GM12878 (cell line): ENCODE data around the gene DES. TPM values are rescaled to one million over a fixed set of nuclear protein-coding genes. Genes with fewer than 3 reads are reported as not detected.

Source experiments
- ATAC-seq: fragments of 200-7000 bp; cut with Tn5 transposase; 3 replicates; pipeline ENCODE4 v1.9.1; 2020; ENCODE audit warnings: mild to moderate bottlenecking, moderate library complexity
- BruUV-seq: library from RNA; stranded (reverse); fragments of 400-500 nt; replicated peaks from 2 replicates; lab custom pipeline; 2021; lab: Mats Ljungman, UMichigan
- CTCF ChIA-PET: fragments of 300-600 bp; sonication (Branson Sonifier 250); formaldehyde crosslinking; extraction: SDS; loops from one replicate; lab custom pipeline; 2021; ENCODE audit warnings: inconsistent platforms; lab: Yijun Ruan, JAX
- POLR2A ChIA-PET: fragments of 350-600 bp; formaldehyde crosslinking; extraction: SDS; loops from one replicate; lab custom pipeline; 2021; ENCODE audit warnings: inconsistent platforms; lab: Charles Lee
- RAD21 ChIA-PET: fragments of 300-600 bp; sonication (Branson Sonifier 250); formaldehyde crosslinking; loops from one replicate; lab custom pipeline; 2023; ENCODE audit warnings: antibody characterized with exemption; ENCODE audit not compliant: unreplicated experiment; lab: Charles Lee
- SMC1A ChIA-PET: fragments of 300-600 bp; sonication (Branson Sonifier 250); formaldehyde crosslinking; loops from one replicate; lab custom pipeline; 2023; ENCODE audit not compliant: unreplicated experiment, uncharacterized antibody; lab: Charles Lee
- DNase-seq: peaks from one replicate; pipeline ENCODE4 v3.0.0-alpha.2; 2011; ENCODE audit warnings: low read depth, low spot score
- FAIRE-seq: peaks from 3 replicates; lab custom pipeline; 2011; peaks lifted over from hg19 to GRCh38; lab: Jason Lieb, UNC
- H2AFZ ChIP-seq: 2 replicates; pipeline ENCODE4 v1.6.0; 2011; ENCODE audit warnings: low read depth, low read length, control low read depth; ENCODE audit not compliant: control insufficient read depth
- H3K27ac ChIP-seq: 2 replicates; pipeline ENCODE4 v1.5.1; 2011; ENCODE audit warnings: control low read depth; ENCODE audit not compliant: control insufficient read depth, insufficient read depth
- H3K27me3 ChIP-seq, 2 experiments: replicated peaks in 1 of 2; 2 replicates each; pipeline versions ENCODE4 v1.6.0 to v1.6.1; 2011; ENCODE audit warnings: low read length in 1 of 2; ENCODE audit not compliant: control insufficient read depth in 2 of 2, insufficient read depth in 2 of 2
- H3K36me3 ChIP-seq, 2 experiments: 2 replicates each; pipeline ENCODE4 v1.5.1; 2011; ENCODE audit warnings: low read length in 1 of 2; ENCODE audit not compliant: control insufficient read depth in 2 of 2, insufficient read depth in 2 of 2
- H3K4me1 ChIP-seq: 2 replicates; pipeline ENCODE4 v1.6.1; 2011; ENCODE audit warnings: mild to moderate bottlenecking, low read length, moderate library complexity, mixed read lengths; ENCODE audit not compliant: control insufficient read depth, insufficient read depth
- H3K4me2 ChIP-seq: 2 replicates; pipeline ENCODE4 v1.6.0; 2011; ENCODE audit warnings: control low read depth; ENCODE audit not compliant: control insufficient read depth, insufficient read depth
- H3K4me3 ChIP-seq: fragments of 200-600 bp; sonication (generic); 2 replicates; pipeline ENCODE4 v1.5.1; 2016
- H3K79me2 ChIP-seq: 2 replicates; pipeline ENCODE4 v1.6.0; 2011; ENCODE audit warnings: low read length; ENCODE audit not compliant: control insufficient read depth, insufficient read depth
- H3K9ac ChIP-seq: 2 replicates; pipeline ENCODE4 v1.8.0; 2011; ENCODE audit warnings: low read length, control low read depth, mixed read lengths; ENCODE audit not compliant: control insufficient read depth, insufficient read depth
- H3K9me3 ChIP-seq: replicated peaks from 3 replicates; pipeline ENCODE4 v1.5.1; 2011; ENCODE audit warnings: mild to moderate bottlenecking, low read length; ENCODE audit not compliant: control insufficient read depth, insufficient read depth
- H4K20me1 ChIP-seq: 2 replicates; pipeline ENCODE4 v1.6.0; 2011; ENCODE audit not compliant: control insufficient read depth, insufficient read depth
- BHLHE40 ChIP-seq, 2 experiments: fragments of 450-650 bp in 1 of 2; IDR thresholded peaks; 2 replicates each; pipeline ENCODE4 v1.6.1; 2011 to 2017; ENCODE audit warnings: low read depth in 2 of 2, borderline replicate concordance in 1 of 2, improper control_type of control experiment in 1 of 2, low read length in 1 of 2, mild to moderate bottlenecking in 1 of 2
- CBX5 ChIP-seq: sonication (generic); IDR thresholded peaks from 2 replicates; pipeline ENCODE4 v1.6.1; 2016; ENCODE audit warnings: low read depth, moderate library complexity, mild to moderate bottlenecking, inconsistent platforms
- IKZF2 ChIP-seq, 2 experiments: fragments of 450-650 bp; IDR thresholded peaks; 2 replicates each; pipeline ENCODE4 v1.6.1; 2017; ENCODE audit warnings: mild to moderate bottlenecking in 2 of 2, moderate library complexity in 2 of 2
- NR2C1 ChIP-seq: fragments of 450-650 bp; IDR thresholded peaks from 2 replicates; pipeline ENCODE4 v1.6.1; 2017; ENCODE audit warnings: antibody characterized with exemption, mild to moderate bottlenecking, moderate library complexity
- POLR2AphosphoS5 ChIP-seq: IDR thresholded peaks from 2 replicates; pipeline ENCODE4 v1.6.1; 2011; ENCODE audit warnings: mild to moderate bottlenecking, low read length, inconsistent platforms
- RAD51 ChIP-seq: fragments of 450-650 bp; IDR thresholded peaks from 2 replicates; pipeline ENCODE4 v1.6.1; 2016; ENCODE audit warnings: moderate library complexity, mild to moderate bottlenecking, inconsistent platforms
- RFX5 ChIP-seq: IDR thresholded peaks from 2 replicates; pipeline ENCODE4 v1.6.1; 2011; ENCODE audit warnings: low read depth, low read length, improper control_type of control experiment
- SIX5 ChIP-seq: IDR thresholded peaks from 2 replicates; pipeline ENCODE4 v1.6.1; 2011; ENCODE audit warnings: mild to moderate bottlenecking, low read depth, low read length, moderate library complexity; ENCODE audit not compliant: severe bottlenecking
- SP1 ChIP-seq: IDR thresholded peaks from one replicate; pipeline ENCODE4 v1.6.1; 2011; ENCODE audit warnings: low read depth, low read length
- TCF3 ChIP-seq: IDR thresholded peaks from 2 replicates; pipeline ENCODE4 v1.6.1; 2012; ENCODE audit warnings: low read depth, mild to moderate bottlenecking, low read length, borderline replicate concordance; ENCODE audit not compliant: insufficient read depth
- WGBS: methylation state at CpG from one replicate; pipeline ENCODE4 v1.1.6; 2016; ENCODE audit warnings: low lambda C conversion rate; ENCODE audit not compliant: insufficient replicate concordance, insufficient coverage; ENCODE audit errors: missing lambda C conversion rate; 5-methylcytosine and 5-hydroxymethylcytosine counted together
- in situ Hi-C: fragments of 300-500 bp; cut with MboI; formaldehyde crosslinking; loops from 9 replicates; pipeline ENCODE4 v1.14.3; 2018; ENCODE audit warnings: mixed read lengths
- intact Hi-C: fragments of 100-400 bp; cut with micrococcal nuclease; formaldehyde crosslinking; loops from one replicate; pipeline ENCODE4 v1.14.2; 2022; ENCODE audit not compliant: unreplicated experiment
- polyA plus RNA-seq, 11 experiments: library from polyadenylated mRNA; depleted of rRNA in 4 of 11; unstranded in 6 of 11; stranded (reverse) in 5 of 11; fragments of >200 nt; fragmentation: Nextera tagmentation in 4 of 11; fragmentation: Illumina TruSeq in 1 of 11; extraction: Ambion mirVana in 4 of 11; extraction: Trizol in 1 of 11; gene quantifications; 1 replicate in 1 of 11; 2 replicates in 10 of 11; pipeline versions ENCODE4 v1.2.1 to v1.2.3, GENCODE V29; 2011 to 2016; ENCODE audit warnings: inconsistent platforms in 2 of 11, missing spikeins in 2 of 11, low read depth in 1 of 11
- total RNA-seq, 4 experiments: library from RNA; depleted of rRNA in 3 of 4; stranded (reverse); fragments of >200 nt in 3 of 4; fragmentation: Illumina TruSeq in 1 of 4; extraction: Trizol in 1 of 4; gene quantifications; 2 replicates each; pipeline versions ENCODE4 v1.2.1 to v1.2.3, GENCODE V29; 2013 to 2021
- TF ChIP-seq, protein P1 (sequence below): fragments of 450-650 bp; IDR thresholded peaks from 2 replicates; pipeline ENCODE4 v1.6.1; 2016; ENCODE audit warnings: mild to moderate bottlenecking
- TF ChIP-seq, protein P2 (sequence below): IDR thresholded peaks from 2 replicates; pipeline ENCODE4 v1.6.1; 2012; ENCODE audit warnings: low read depth, low read length, improper control_type of control experiment
- TF ChIP-seq, protein P3 (sequence below): fragments of 450-650 bp; IDR thresholded peaks from 2 replicates; pipeline ENCODE4 v1.6.1; 2017; ENCODE audit warnings: antibody characterized with exemption, mild to moderate bottlenecking, moderate library complexity
- TF ChIP-seq, protein P4 (sequence below): IDR thresholded peaks from 2 replicates; pipeline ENCODE4 v1.6.1; 2012; ENCODE audit warnings: mild to moderate bottlenecking, low read depth, low read length
- TF ChIP-seq, protein P5 (sequence below), 3 experiments: IDR thresholded peaks in 2 of 3; conservative IDR thresholded peaks in 1 of 3; 2 replicates each; pipeline ENCODE4 v1.5.1; 2011; ENCODE audit warnings: low read depth in 3 of 3, low read length in 3 of 3, mild to moderate bottlenecking in 3 of 3, control low read depth in 2 of 3, moderate library complexity in 2 of 3, inconsistent platforms in 1 of 3, mixed read lengths in 1 of 3; ENCODE audit not compliant: control insufficient read depth in 2 of 3, insufficient read depth in 1 of 3; ENCODE audit errors: extremely low read depth in 1 of 3

Gene DES
- total and polyA plus RNA-seq, 10 of the 15 experiments (the other 5 are each of a cell fraction or from before 2014, with no cell fraction given), result 0.80 TPM; not detected in 9

DNA sequence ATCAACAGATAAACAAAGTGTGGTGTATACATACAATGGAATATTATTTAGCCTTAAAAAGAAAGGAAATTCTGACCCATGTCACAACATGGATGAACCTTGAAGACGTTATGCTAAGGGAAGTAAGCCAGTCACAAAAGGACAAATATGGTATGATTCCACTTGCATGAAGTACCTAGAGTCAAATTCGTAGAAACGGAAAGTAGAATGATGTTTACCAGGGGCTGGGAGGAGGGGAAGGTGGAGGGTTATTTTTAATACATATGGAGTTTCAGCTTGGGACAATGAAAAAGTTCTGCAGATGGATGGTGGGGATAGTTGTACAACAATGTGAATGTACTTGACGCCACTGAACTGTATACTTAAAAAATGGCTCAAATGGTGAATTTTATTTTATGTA lies 3.3 kb upstream of the DES start:
- no TSS peak for BruUV-seq
- ATAC-seq (no peak), DNase-seq (no peak), FAIRE-seq (no peak)
- no peak overlapping the region for H2AFZ ChIP-seq
- H3K36me3 ChIP-seq, result no peaks in the 10 kb centered on the region
- H3K4me3 ChIP-seq, result no peak overlapping the region
- CTCF ChIA-PET, result no interaction called here
- H4K20me1 ChIP-seq, result no peaks in the 10 kb centered on the region
- H3K9ac ChIP-seq, result no peak overlapping the region
- WGBS, result 31% methylated on average over 4 of the region's 4 CpGs
- peaks cover 0 to 2% of the 10 kb centered on the region in 2 experiments; a peak in 1 of 4 replicates for H3K27me3 ChIP-seq
- H3K79me2 ChIP-seq, result no peaks in the 10 kb centered on the region
- no peaks in the 10 kb centered on the region; the same call in 1 of the 3 replicates for H3K9me3 ChIP-seq
- POLR2A ChIA-PET, result no interaction called here
- intact Hi-C loops, result no loop called here
- no peaks in the 10 kb centered on the region for H3K4me1 ChIP-seq
- SMC1A ChIA-PET, result interaction anchor here (1.3 kb wide), 1 partner anchor 23 kb away, joined by 3 read pairs; no protein-coding TSS in a partner anchor
- RAD21 ChIA-PET, result no interaction called here
- in situ Hi-C loops, result no loop called here
- no peak overlapping the region for H3K27ac ChIP-seq
- H3K4me2 ChIP-seq, result no peak overlapping the region
- TF ChIP-seq BHLHE40 (IDR thresholded peaks at IDR 0.05; ENCODE audit: borderline replicate concordance in 1 of 2, low read depth in 2 of 2, low read length in 1 of 2) (no peak), RAD51 (no peak), TCF3 (no peak), IKZF2 (IDR thresholded peaks at IDR 0.05) (no peak), NR2C1 (no peak), SP1 (no peak), CBX5 (no peak), RFX5 (no peak), SIX5 (no peak), POLR2AphosphoS5 (no peak)
- TF ChIP-seq, protein P1, sequence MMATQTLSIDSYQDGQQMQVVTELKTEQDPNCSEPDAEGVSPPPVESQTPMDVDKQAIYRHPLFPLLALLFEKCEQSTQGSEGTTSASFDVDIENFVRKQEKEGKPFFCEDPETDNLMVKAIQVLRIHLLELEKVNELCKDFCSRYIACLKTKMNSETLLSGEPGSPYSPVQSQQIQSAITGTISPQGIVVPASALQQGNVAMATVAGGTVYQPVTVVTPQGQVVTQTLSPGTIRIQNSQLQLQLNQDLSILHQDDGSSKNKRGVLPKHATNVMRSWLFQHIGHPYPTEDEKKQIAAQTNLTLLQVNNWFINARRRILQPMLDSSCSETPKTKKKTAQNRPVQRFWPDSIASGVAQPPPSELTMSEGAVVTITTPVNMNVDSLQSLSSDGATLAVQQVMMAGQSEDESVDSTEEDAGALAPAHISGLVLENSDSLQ, result no peak
- TF ChIP-seq, protein P2, sequence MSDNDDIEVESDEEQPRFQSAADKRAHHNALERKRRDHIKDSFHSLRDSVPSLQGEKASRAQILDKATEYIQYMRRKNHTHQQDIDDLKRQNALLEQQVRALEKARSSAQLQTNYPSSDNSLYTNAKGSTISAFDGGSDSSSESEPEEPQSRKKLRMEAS, result no peak
- TF ChIP-seq, protein P3, sequence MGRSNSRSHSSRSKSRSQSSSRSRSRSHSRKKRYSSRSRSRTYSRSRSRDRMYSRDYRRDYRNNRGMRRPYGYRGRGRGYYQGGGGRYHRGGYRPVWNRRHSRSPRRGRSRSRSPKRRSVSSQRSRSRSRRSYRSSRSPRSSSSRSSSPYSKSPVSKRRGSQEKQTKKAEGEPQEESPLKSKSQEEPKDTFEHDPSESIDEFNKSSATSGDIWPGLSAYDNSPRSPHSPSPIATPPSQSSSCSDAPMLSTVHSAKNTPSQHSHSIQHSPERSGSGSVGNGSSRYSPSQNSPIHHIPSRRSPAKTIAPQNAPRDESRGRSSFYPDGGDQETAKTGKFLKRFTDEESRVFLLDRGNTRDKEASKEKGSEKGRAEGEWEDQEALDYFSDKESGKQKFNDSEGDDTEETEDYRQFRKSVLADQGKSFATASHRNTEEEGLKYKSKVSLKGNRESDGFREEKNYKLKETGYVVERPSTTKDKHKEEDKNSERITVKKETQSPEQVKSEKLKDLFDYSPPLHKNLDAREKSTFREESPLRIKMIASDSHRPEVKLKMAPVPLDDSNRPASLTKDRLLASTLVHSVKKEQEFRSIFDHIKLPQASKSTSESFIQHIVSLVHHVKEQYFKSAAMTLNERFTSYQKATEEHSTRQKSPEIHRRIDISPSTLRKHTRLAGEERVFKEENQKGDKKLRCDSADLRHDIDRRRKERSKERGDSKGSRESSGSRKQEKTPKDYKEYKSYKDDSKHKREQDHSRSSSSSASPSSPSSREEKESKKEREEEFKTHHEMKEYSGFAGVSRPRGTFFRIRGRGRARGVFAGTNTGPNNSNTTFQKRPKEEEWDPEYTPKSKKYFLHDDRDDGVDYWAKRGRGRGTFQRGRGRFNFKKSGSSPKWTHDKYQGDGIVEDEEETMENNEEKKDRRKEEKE, result no peak
- TF ChIP-seq, protein P4, sequence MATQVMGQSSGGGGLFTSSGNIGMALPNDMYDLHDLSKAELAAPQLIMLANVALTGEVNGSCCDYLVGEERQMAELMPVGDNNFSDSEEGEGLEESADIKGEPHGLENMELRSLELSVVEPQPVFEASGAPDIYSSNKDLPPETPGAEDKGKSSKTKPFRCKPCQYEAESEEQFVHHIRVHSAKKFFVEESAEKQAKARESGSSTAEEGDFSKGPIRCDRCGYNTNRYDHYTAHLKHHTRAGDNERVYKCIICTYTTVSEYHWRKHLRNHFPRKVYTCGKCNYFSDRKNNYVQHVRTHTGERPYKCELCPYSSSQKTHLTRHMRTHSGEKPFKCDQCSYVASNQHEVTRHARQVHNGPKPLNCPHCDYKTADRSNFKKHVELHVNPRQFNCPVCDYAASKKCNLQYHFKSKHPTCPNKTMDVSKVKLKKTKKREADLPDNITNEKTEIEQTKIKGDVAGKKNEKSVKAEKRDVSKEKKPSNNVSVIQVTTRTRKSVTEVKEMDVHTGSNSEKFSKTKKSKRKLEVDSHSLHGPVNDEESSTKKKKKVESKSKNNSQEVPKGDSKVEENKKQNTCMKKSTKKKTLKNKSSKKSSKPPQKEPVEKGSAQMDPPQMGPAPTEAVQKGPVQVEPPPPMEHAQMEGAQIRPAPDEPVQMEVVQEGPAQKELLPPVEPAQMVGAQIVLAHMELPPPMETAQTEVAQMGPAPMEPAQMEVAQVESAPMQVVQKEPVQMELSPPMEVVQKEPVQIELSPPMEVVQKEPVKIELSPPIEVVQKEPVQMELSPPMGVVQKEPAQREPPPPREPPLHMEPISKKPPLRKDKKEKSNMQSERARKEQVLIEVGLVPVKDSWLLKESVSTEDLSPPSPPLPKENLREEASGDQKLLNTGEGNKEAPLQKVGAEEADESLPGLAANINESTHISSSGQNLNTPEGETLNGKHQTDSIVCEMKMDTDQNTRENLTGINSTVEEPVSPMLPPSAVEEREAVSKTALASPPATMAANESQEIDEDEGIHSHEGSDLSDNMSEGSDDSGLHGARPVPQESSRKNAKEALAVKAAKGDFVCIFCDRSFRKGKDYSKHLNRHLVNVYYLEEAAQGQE, result no peak
- TF ChIP-seq, protein P5, sequence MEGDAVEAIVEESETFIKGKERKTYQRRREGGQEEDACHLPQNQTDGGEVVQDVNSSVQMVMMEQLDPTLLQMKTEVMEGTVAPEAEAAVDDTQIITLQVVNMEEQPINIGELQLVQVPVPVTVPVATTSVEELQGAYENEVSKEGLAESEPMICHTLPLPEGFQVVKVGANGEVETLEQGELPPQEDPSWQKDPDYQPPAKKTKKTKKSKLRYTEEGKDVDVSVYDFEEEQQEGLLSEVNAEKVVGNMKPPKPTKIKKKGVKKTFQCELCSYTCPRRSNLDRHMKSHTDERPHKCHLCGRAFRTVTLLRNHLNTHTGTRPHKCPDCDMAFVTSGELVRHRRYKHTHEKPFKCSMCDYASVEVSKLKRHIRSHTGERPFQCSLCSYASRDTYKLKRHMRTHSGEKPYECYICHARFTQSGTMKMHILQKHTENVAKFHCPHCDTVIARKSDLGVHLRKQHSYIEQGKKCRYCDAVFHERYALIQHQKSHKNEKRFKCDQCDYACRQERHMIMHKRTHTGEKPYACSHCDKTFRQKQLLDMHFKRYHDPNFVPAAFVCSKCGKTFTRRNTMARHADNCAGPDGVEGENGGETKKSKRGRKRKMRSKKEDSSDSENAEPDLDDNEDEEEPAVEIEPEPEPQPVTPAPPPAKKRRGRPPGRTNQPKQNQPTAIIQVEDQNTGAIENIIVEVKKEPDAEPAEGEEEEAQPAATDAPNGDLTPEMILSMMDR (IDR thresholded peaks at IDR 0.05 in 2 of 3, conservative IDR thresholded peaks at IDR 0.05 in 1 of 3; ENCODE audit: control insufficient read depth in 2 of 3, extremely low read depth in 1 of 3, insufficient read depth in 1 of 3, low read depth in 3 of 3, low read length in 3 of 3), result no peak
